ENCODE data around the gene SPATA2.

The SPATA2 gene

GRCh38 chr20:49883246-49883802, 32.0 kb downstream of the SPATA2 start:
- no peak for TF ChIP-seq ISL1 (CRISPR knock-in tag; IDR thresholded peaks at IDR 0.05)
- no peak for TF ChIP-seq TSHZ2 (CRISPR knock-in tag; IDR thresholded peaks at IDR 0.05)
- no peak for TF ChIP-seq GLIS3 (CRISPR knock-in tag; IDR thresholded peaks at IDR 0.05)
- no peak for TF ChIP-seq ZNF70 (CRISPR knock-in tag; IDR thresholded peaks at IDR 0.05)
- no peak for TF ChIP-seq ZFP3 (CRISPR knock-in tag; IDR thresholded peaks at IDR 0.05)
- TF ChIP-seq OSR1 (CRISPR knock-in tag; IDR thresholded peaks at IDR 0.05) = no peak
- no peak for TF ChIP-seq ARNTL (CRISPR knock-in tag; IDR thresholded peaks at IDR 0.05; ENCODE audit: borderline replicate concordance, low read depth)
- TF ChIP-seq TCF4 (CRISPR knock-in tag; IDR thresholded peaks at IDR 0.05; ENCODE audit: borderline replicate concordance) = no peak
- no peak for TF ChIP-seq ZNF565 (CRISPR knock-in tag; conservative IDR thresholded peaks at IDR 0.05; ENCODE audit: low read depth)
- TF ChIP-seq PATZ1 (CRISPR knock-in tag; IDR thresholded peaks at IDR 0.05; ENCODE audit: borderline replicate concordance) = no peak
- no peak for TF ChIP-seq RARB (CRISPR knock-in tag; IDR thresholded peaks at IDR 0.05)
- TF ChIP-seq ESRRG (CRISPR knock-in tag; IDR thresholded peaks at IDR 0.05) = no peak
- TF ChIP-seq CSRNP3 (CRISPR knock-in tag; IDR thresholded peaks at IDR 0.05) = no peak
- no peak for ATAC-seq

GRCh38 chr20:49882171-49882970, 33.0 kb downstream of the SPATA2 start:
- TF ChIP-seq CREB5 (CRISPR knock-in tag; IDR thresholded peaks at IDR 0.05; ENCODE audit: low read depth) = no peak
- TF ChIP-seq ZNF70 (CRISPR knock-in tag; IDR thresholded peaks at IDR 0.05) = no peak
- no peak for TF ChIP-seq ZFP3 (CRISPR knock-in tag; IDR thresholded peaks at IDR 0.05)
- TF ChIP-seq ZNF8 (CRISPR knock-in tag; IDR thresholded peaks at IDR 0.05) = no peak
- TF ChIP-seq BACH2 (CRISPR knock-in tag; IDR thresholded peaks at IDR 0.05; ENCODE audit: borderline replicate concordance) = no peak
- no peak for TF ChIP-seq TOX (CRISPR knock-in tag; IDR thresholded peaks at IDR 0.05; ENCODE audit: borderline replicate concordance)
- no peak for TF ChIP-seq ISL1 (CRISPR knock-in tag; IDR thresholded peaks at IDR 0.05)
- TF ChIP-seq PATZ1 (CRISPR knock-in tag; IDR thresholded peaks at IDR 0.05; ENCODE audit: borderline replicate concordance) = no peak
- TF ChIP-seq CSRNP3 (CRISPR knock-in tag; IDR thresholded peaks at IDR 0.05) = no peak
- no peak for TF ChIP-seq CSDC2 (CRISPR knock-in tag; IDR thresholded peaks at IDR 0.05)
- no peak for TF ChIP-seq OSR1 (CRISPR knock-in tag; IDR thresholded peaks at IDR 0.05)
- TF ChIP-seq TCF4 (CRISPR knock-in tag; IDR thresholded peaks at IDR 0.05; ENCODE audit: borderline replicate concordance) = no peak
- TF ChIP-seq ESRRG (CRISPR knock-in tag; IDR thresholded peaks at IDR 0.05) = no peak
- ATAC-seq = no peak
